ENCODE results near the gene IMPG2. TPM values are rescaled to one million over a fixed set of nuclear protein-coding genes. Genes with fewer than 3 reads are reported as not detected.

The IMPG2 gene
- total and polyA plus RNA-seq, 2 donors (not counting 1 experiment from before 2014, with no cell fraction given): 0.11 to 0.33 TPM

DNA sequence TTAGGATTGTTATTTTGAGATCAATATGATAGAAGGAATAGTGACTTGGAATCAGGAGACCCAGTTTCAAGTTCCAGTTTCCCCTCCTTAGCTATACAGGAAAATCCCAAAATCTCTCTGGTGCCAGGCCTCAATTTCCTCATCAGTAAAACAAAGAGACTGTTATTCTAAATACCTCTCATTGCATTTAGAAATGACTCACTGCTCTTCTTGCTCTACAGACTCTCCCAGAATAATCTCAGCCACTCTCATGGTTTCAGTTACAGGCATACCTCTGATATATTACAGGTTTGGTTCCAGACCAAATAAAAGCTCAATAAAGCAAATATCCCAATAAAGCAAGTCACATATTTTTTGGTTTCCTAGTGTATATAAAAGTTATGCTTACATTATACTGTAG is 28.3 kb downstream of the IMPG2 start:
- no peaks in the 10 kb centered on the region for H3K27me3 ChIP-seq (ENCODE audit: control insufficient read depth, insufficient read depth, low read length)
- H3K4me1 ChIP-seq (ENCODE audit: control insufficient read depth, extremely low read depth, insufficient read depth, low read length): no peaks in the 10 kb centered on the region
- H3K79me2 ChIP-seq (ENCODE audit: control insufficient read depth, insufficient read depth, low read length): no peaks in the 10 kb centered on the region
- no peaks in the 10 kb centered on the region for H4K20me1 ChIP-seq (ENCODE audit: control insufficient read depth, extremely low read depth, insufficient read depth, low read length)
- no peak overlapping the region for H3K9ac ChIP-seq (ENCODE audit: insufficient read depth, low read length)
- DNase-seq (ENCODE audit: low read depth in 2 of 2): peak; percentile 33 to 53
- no peak overlapping the region for H3K27ac ChIP-seq (ENCODE audit: insufficient read depth, low read length)
- H3K4me2 ChIP-seq (ENCODE audit: extremely low read depth, insufficient read depth, low read length): no peak overlapping the region
- no peak for TF ChIP-seq EZH2 (IDR thresholded peaks at IDR 0.05; ENCODE audit: low read length, missing control alignments)
- TF ChIP-seq, protein P1, sequence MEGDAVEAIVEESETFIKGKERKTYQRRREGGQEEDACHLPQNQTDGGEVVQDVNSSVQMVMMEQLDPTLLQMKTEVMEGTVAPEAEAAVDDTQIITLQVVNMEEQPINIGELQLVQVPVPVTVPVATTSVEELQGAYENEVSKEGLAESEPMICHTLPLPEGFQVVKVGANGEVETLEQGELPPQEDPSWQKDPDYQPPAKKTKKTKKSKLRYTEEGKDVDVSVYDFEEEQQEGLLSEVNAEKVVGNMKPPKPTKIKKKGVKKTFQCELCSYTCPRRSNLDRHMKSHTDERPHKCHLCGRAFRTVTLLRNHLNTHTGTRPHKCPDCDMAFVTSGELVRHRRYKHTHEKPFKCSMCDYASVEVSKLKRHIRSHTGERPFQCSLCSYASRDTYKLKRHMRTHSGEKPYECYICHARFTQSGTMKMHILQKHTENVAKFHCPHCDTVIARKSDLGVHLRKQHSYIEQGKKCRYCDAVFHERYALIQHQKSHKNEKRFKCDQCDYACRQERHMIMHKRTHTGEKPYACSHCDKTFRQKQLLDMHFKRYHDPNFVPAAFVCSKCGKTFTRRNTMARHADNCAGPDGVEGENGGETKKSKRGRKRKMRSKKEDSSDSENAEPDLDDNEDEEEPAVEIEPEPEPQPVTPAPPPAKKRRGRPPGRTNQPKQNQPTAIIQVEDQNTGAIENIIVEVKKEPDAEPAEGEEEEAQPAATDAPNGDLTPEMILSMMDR (conservative IDR thresholded peaks at IDR 0.05 in 1 of 2, IDR thresholded peaks at IDR 0.05 in 1 of 2; ENCODE audit: low read depth in 1 of 2, low read length in 2 of 2): no peak
- H3K36me3 ChIP-seq (ENCODE audit: control insufficient read depth, insufficient read depth, low read length): no peaks in the 10 kb centered on the region
- no peak overlapping the region for H2AFZ ChIP-seq (ENCODE audit: low read length)
- H3K4me3 ChIP-seq (replicated peaks in 1 of 4; ENCODE audit: control extremely low read depth in 1 of 4, insufficient read depth in 1 of 4, low read depth in 3 of 4, low read length in 4 of 4): no peak overlapping the region
- H3K9me3 ChIP-seq (ENCODE audit: control insufficient read depth, insufficient read depth, low read depth, low read length): no peaks in the 10 kb centered on the region

DNA sequence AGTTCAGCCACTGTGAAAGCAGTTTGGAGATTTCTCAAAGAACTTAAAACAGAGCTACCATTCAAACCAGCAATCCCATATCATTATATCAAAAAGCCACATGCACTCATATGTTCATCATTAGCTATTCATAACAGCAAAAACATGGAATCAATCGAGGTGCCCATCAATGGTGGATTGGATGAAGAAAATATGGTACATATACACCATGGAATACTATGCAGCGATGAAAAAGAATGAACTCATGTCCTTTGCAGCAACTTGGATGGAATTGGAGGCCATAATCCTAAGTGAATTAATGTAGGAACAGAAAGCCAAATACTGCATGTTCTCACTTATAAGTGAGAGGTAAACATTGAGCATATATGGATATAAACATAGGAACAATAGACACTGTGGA is 32.1 kb downstream of the IMPG2 start:
- H3K4me2 ChIP-seq (ENCODE audit: extremely low read depth, insufficient read depth, low read length): no peak overlapping the region
- H3K4me1 ChIP-seq (ENCODE audit: control insufficient read depth, extremely low read depth, insufficient read depth, low read length): no peaks in the 10 kb centered on the region
- H3K79me2 ChIP-seq (ENCODE audit: control insufficient read depth, insufficient read depth, low read length): no peaks in the 10 kb centered on the region
- H3K4me3 ChIP-seq (replicated peaks in 1 of 4; ENCODE audit: control extremely low read depth in 1 of 4, insufficient read depth in 1 of 4, low read depth in 3 of 4, low read length in 4 of 4): no peak overlapping the region
- H3K27me3 ChIP-seq (ENCODE audit: control insufficient read depth, insufficient read depth, low read length): no peaks in the 10 kb centered on the region
- no peak for TF ChIP-seq EZH2 (IDR thresholded peaks at IDR 0.05; ENCODE audit: low read length, missing control alignments)
- TF ChIP-seq, protein P1 (conservative IDR thresholded peaks at IDR 0.05 in 1 of 2, IDR thresholded peaks at IDR 0.05 in 1 of 2; ENCODE audit: low read depth in 1 of 2, low read length in 2 of 2): no peak
- H4K20me1 ChIP-seq (ENCODE audit: control insufficient read depth, extremely low read depth, insufficient read depth, low read length): no peaks in the 10 kb centered on the region
- H3K9me3 ChIP-seq (ENCODE audit: control insufficient read depth, insufficient read depth, low read depth, low read length): no peaks in the 10 kb centered on the region
- DNase-seq (ENCODE audit: low read depth in 2 of 2): no peak
- H3K36me3 ChIP-seq (ENCODE audit: control insufficient read depth, insufficient read depth, low read length): no peaks in the 10 kb centered on the region
- no peak overlapping the region for H3K9ac ChIP-seq (ENCODE audit: insufficient read depth, low read length)
- no peak overlapping the region for H2AFZ ChIP-seq (ENCODE audit: low read length)
- no peak overlapping the region for H3K27ac ChIP-seq (ENCODE audit: insufficient read depth, low read length)

DNA sequence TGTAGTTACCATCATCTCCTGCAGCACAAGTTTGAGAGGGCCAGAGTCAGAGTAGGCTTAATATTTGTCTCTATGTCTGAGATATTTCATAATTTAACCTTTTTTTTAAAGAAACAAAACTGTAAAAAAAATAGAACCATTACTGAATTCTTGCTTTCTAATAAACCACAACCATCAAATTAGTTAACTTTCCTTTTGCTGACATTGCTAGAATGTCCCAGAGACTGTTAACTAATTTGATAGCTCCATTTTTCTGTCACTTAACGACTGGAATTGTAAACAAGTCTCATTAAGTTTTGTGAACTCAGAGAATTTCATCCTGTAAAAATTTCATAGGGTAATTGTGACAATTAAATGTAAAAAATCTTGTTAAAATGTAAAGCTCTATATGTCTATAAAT is 35.6 kb downstream of the IMPG2 start:
- H3K9ac ChIP-seq (ENCODE audit: insufficient read depth, low read length): no peak overlapping the region
- H2AFZ ChIP-seq (ENCODE audit: low read length): no peak overlapping the region
- H3K4me3 ChIP-seq (replicated peaks in 1 of 4; ENCODE audit: control extremely low read depth in 1 of 4, insufficient read depth in 1 of 4, low read depth in 3 of 4, low read length in 4 of 4): no peak overlapping the region
- no peak overlapping the region for H3K4me2 ChIP-seq (ENCODE audit: extremely low read depth, insufficient read depth, low read length)
- no peaks in the 10 kb centered on the region for H3K27me3 ChIP-seq (ENCODE audit: control insufficient read depth, insufficient read depth, low read length)
- no peaks in the 10 kb centered on the region for H3K9me3 ChIP-seq (ENCODE audit: control insufficient read depth, insufficient read depth, low read depth, low read length)
- H3K27ac ChIP-seq (ENCODE audit: insufficient read depth, low read length): no peak overlapping the region
- H4K20me1 ChIP-seq (ENCODE audit: control insufficient read depth, extremely low read depth, insufficient read depth, low read length): no peaks in the 10 kb centered on the region
- H3K79me2 ChIP-seq (ENCODE audit: control insufficient read depth, insufficient read depth, low read length): no peaks in the 10 kb centered on the region
- no peaks in the 10 kb centered on the region for H3K4me1 ChIP-seq (ENCODE audit: control insufficient read depth, extremely low read depth, insufficient read depth, low read length)
- no peak for DNase-seq (ENCODE audit: low read depth in 2 of 2)
- no peaks in the 10 kb centered on the region for H3K36me3 ChIP-seq (ENCODE audit: control insufficient read depth, insufficient read depth, low read length)
- no peak for TF ChIP-seq EZH2 (IDR thresholded peaks at IDR 0.05; ENCODE audit: low read length, missing control alignments)
- TF ChIP-seq, protein P1 (conservative IDR thresholded peaks at IDR 0.05 in 1 of 2, IDR thresholded peaks at IDR 0.05 in 1 of 2; ENCODE audit: low read depth in 1 of 2, low read length in 2 of 2): no peak

All from fibroblast of lung (primary cell).